Neural cell (in vitro differentiated cells): ENCODE data around the gene MAML3. TPM values are rescaled to one million over a fixed set of nuclear protein-coding genes. Genes with fewer than 3 reads are reported as not detected.

Experiments
- H2AFZ ChIP-seq: fragments of 200-600, 300-800 bp; sonication (generic), shearing (Covaris generic); 2 replicates; pipeline ENCODE4 v1.6.0; 2014; ENCODE audit warnings: low read depth, mild to moderate bottlenecking, antibody characterized with exemption, low read length, moderate library complexity
- H3F3A ChIP-seq: fragments of 200-600 bp; shearing (Covaris generic); 2 replicates; pipeline ENCODE4 v1.6.1; 2016; ENCODE audit warnings: mild to moderate bottlenecking, moderate library complexity, mixed read lengths, antibody characterized with exemption, low read length; ENCODE audit not compliant: insufficient read depth, poor library complexity, severe bottlenecking
- H3K27ac ChIP-seq: fragments of 200-600, 300-800 bp; sonication (generic), shearing (Covaris generic); 2 replicates; pipeline ENCODE4 v1.5.1; 2014; ENCODE audit warnings: mild to moderate bottlenecking, low read length, moderate library complexity
- H3K27me3 ChIP-seq: fragments of 300-800, 200-600 bp; sonication (generic), shearing (Covaris generic); 2 replicates; pipeline ENCODE4 v1.6.0; 2014; ENCODE audit warnings: mild to moderate bottlenecking, low read depth, low read length, moderate library complexity; ENCODE audit not compliant: insufficient read depth
- H3K36me3 ChIP-seq: fragments of 300-800, 200-600 bp; sonication (generic), shearing (Covaris generic); 2 replicates; pipeline ENCODE4 v1.5.1; 2014; ENCODE audit warnings: mild to moderate bottlenecking, antibody characterized with exemption, low read length, moderate library complexity; ENCODE audit not compliant: insufficient read depth
- H3K4me2 ChIP-seq: fragments of 300-800, 200-600 bp; sonication (generic), shearing (Covaris generic); 2 replicates; pipeline ENCODE4 v1.6.0; 2014; ENCODE audit warnings: mild to moderate bottlenecking, low read length
- H3K4me3 ChIP-seq: fragments of 300-800, 200-600 bp; sonication (generic), shearing (Covaris generic); 2 replicates; pipeline ENCODE4 v1.5.1; 2014; ENCODE audit warnings: mild to moderate bottlenecking, low read length, moderate library complexity
- H3K79me2 ChIP-seq: fragments of 200-600 bp; shearing (Covaris generic); replicated peaks from 2 replicates; pipeline ENCODE4 v1.6.0; 2014; ENCODE audit warnings: mild to moderate bottlenecking, low read length, moderate library complexity; ENCODE audit not compliant: insufficient read depth
- H3K9ac ChIP-seq: fragments of 300-800, 200-600 bp; sonication (generic), shearing (Covaris generic); 2 replicates; pipeline ENCODE4 v1.6.1; 2016; ENCODE audit warnings: mild to moderate bottlenecking, low read length, mixed read lengths
- H3K9me2 ChIP-seq: fragments of 200-600 bp; shearing (Covaris generic); 2 replicates; pipeline ENCODE4 v1.6.1; 2016; ENCODE audit warnings: mild to moderate bottlenecking, low read length, mixed read lengths; ENCODE audit not compliant: insufficient read depth
- H3K9me3 ChIP-seq: fragments of 200-600, 300-800 bp; sonication (generic), shearing (Covaris generic); 2 replicates; pipeline ENCODE4 v1.6.1; 2016; ENCODE audit warnings: mild to moderate bottlenecking, mixed run types, low read length, moderate library complexity, mixed read lengths
- H4K20me1 ChIP-seq: fragments of 200-600 bp; shearing (Covaris generic); 2 replicates; pipeline ENCODE4 v1.6.1; 2016; ENCODE audit warnings: mild to moderate bottlenecking, mixed run types; ENCODE audit not compliant: insufficient read depth
- EP300 ChIP-seq: fragments of 450-650 bp; conservative IDR thresholded peaks from 2 replicates; pipeline ENCODE4 v1.6.1; 2014; ENCODE audit warnings: antibody characterized with exemption, mild to moderate bottlenecking, moderate library complexity; ENCODE audit not compliant: poor library complexity, severe bottlenecking
- EZH2 ChIP-seq: fragments of 200-600, 300-800 bp; shearing (Covaris generic), sonication (generic); IDR thresholded peaks from 2 replicates; pipeline ENCODE4 v1.6.1; 2014; ENCODE audit warnings: antibody characterized with exemption, low read length, borderline replicate concordance, mild to moderate bottlenecking; ENCODE audit not compliant: insufficient read depth, poor library complexity, severe bottlenecking
- MXI1 ChIP-seq: fragments of 450-650 bp; conservative IDR thresholded peaks from 2 replicates; pipeline ENCODE4 v1.6.1; 2014; ENCODE audit warnings: antibody characterized with exemption, mild to moderate bottlenecking; ENCODE audit not compliant: poor library complexity, severe bottlenecking
- POLR2AphosphoS5 ChIP-seq: IDR thresholded peaks from 2 replicates; pipeline ENCODE4 v1.6.1; 2012
- RAD21 ChIP-seq: fragments of 450-650 bp; conservative IDR thresholded peaks from 2 replicates; pipeline ENCODE4 v1.6.1; 2014; ENCODE audit warnings: antibody characterized with exemption, mild to moderate bottlenecking, moderate library complexity
- REST ChIP-seq: IDR thresholded peaks from 2 replicates; pipeline ENCODE4 v1.6.1; 2012; ENCODE audit warnings: borderline replicate concordance
- SMC3 ChIP-seq: fragments of 450-650 bp; conservative IDR thresholded peaks from 2 replicates; pipeline ENCODE4 v1.6.1; 2014; ENCODE audit warnings: antibody characterized with exemption, mild to moderate bottlenecking, moderate library complexity; ENCODE audit not compliant: poor library complexity
- TAF1 ChIP-seq: IDR thresholded peaks from 2 replicates; pipeline ENCODE4 v1.6.1; 2012; ENCODE audit warnings: low read depth
- polyA plus RNA-seq: library from polyadenylated mRNA; depleted of rRNA; stranded (reverse); fragments of >200 nt; gene quantifications from 2 replicates; pipeline ENCODE4 v1.2.3, GENCODE V29; 2014
- TF ChIP-seq, protein P1 (sequence below): fragments of 450-650 bp; IDR thresholded peaks from 2 replicates; pipeline ENCODE4 v1.5.1; 2014; ENCODE audit warnings: antibody characterized with exemption, mild to moderate bottlenecking, moderate library complexity; ENCODE audit not compliant: poor library complexity, severe bottlenecking

MAML3 gene
- polyA plus RNA-seq, 1 donor from 2014 or later: 10.2 TPM

GRCh38 chr4:140127422-140127821 lies 26.6 kb downstream of the MAML3 start:
- Histone ChIP-seq H3K9me3 (no peaks in the 10 kb centered on the region), H3K4me3 (no peak overlapping the region), H3K4me2 (no peak overlapping the region), H3K27ac (no peak overlapping the region), H3K9ac (no peak overlapping the region), H2AFZ (no peak overlapping the region), H3F3A (no peaks in the 10 kb centered on the region), H4K20me1 (no peaks in the 10 kb centered on the region), H3K9me2 (no peaks in the 10 kb centered on the region), H3K79me2 (peaks cover 24% of the 10 kb centered on the region), H3K36me3 (peaks cover 4% of the 10 kb centered on the region), H3K27me3 (no peaks in the 10 kb centered on the region)
- TF ChIP-seq EP300 (no peak), RAD21 (no peak), POLR2AphosphoS5 (no peak), REST (no peak), TAF1 (no peak), MXI1 (no peak)

DNA sequence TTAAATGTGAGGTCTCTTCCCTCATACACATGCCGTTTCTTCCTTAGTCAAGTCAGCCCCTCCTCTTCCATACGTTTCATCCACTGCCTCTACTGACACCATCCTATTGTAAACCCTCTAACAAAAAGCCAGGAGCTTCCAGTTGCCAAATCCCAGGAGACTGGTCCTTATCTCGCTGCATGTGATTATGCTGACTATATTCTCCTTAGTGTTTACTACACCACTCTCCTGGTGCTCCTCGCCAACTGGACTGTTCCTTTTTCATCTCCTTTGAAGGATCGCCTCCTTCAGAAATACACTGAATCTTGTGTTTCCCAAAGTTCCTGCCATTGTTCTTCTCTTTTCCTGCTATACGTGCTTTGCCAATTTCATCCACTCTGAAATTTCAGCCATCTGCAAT lies 27.7 kb downstream of the MAML3 start:
- Histone ChIP-seq H3K27me3 (no peaks in the 10 kb centered on the region), H3K9me2 (no peaks in the 10 kb centered on the region), H3F3A (no peaks in the 10 kb centered on the region), H3K79me2 (peaks cover 24% of the 10 kb centered on the region), H4K20me1 (no peaks in the 10 kb centered on the region), H3K9ac (no peak overlapping the region), H3K27ac (no peak overlapping the region), H3K4me2 (no peak overlapping the region), H3K36me3 (no peaks in the 10 kb centered on the region), H2AFZ (no peak overlapping the region), H3K9me3 (no peaks in the 10 kb centered on the region), H3K4me3 (no peak overlapping the region)
- no peak for TF ChIP-seq TAF1

DNA sequence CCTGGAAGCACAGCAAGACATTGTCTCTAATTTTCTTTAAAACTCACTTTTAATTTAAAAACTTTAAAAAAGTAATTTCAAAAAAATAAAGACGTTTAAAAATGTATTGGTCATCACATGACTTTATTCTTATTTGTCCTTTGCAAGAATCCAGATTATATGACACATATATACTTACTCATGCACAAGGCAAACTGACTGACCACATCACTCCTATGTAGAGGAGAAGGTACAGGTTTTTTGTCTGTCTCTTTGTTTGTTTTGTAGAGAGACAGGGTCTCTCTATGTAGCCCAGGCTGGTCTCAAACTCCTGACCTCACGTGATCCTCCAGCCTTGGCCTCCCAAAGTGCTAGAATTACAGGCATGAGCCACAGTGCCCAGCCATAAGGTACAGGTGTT lies 28.6 kb downstream of the MAML3 start:
- no peak overlapping the region for H2AFZ ChIP-seq
- H3K9me2 ChIP-seq: no peaks in the 10 kb centered on the region
- H3K79me2 ChIP-seq: peaks cover 24% of the 10 kb centered on the region
- H4K20me1 ChIP-seq: no peaks in the 10 kb centered on the region
- TF ChIP-seq POLR2AphosphoS5 (no peak), MXI1 (no peak), TAF1 (no peak), EZH2 (no peak), RAD21 (no peak), SMC3 (no peak), REST (no peak), EP300 (no peak)
- TF ChIP-seq, protein P1, sequence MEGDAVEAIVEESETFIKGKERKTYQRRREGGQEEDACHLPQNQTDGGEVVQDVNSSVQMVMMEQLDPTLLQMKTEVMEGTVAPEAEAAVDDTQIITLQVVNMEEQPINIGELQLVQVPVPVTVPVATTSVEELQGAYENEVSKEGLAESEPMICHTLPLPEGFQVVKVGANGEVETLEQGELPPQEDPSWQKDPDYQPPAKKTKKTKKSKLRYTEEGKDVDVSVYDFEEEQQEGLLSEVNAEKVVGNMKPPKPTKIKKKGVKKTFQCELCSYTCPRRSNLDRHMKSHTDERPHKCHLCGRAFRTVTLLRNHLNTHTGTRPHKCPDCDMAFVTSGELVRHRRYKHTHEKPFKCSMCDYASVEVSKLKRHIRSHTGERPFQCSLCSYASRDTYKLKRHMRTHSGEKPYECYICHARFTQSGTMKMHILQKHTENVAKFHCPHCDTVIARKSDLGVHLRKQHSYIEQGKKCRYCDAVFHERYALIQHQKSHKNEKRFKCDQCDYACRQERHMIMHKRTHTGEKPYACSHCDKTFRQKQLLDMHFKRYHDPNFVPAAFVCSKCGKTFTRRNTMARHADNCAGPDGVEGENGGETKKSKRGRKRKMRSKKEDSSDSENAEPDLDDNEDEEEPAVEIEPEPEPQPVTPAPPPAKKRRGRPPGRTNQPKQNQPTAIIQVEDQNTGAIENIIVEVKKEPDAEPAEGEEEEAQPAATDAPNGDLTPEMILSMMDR: no peak
- no peaks in the 10 kb centered on the region for H3F3A ChIP-seq
- no peak overlapping the region for H3K9ac ChIP-seq
- H3K27ac ChIP-seq: no peak overlapping the region
- H3K4me3 ChIP-seq: no peak overlapping the region
- no peaks in the 10 kb centered on the region for H3K9me3 ChIP-seq
- no peak overlapping the region for H3K4me2 ChIP-seq
- no peaks in the 10 kb centered on the region for H3K27me3 ChIP-seq
- no peaks in the 10 kb centered on the region for H3K36me3 ChIP-seq
